ENCODE results near the gene MRPS27.

DNA sequence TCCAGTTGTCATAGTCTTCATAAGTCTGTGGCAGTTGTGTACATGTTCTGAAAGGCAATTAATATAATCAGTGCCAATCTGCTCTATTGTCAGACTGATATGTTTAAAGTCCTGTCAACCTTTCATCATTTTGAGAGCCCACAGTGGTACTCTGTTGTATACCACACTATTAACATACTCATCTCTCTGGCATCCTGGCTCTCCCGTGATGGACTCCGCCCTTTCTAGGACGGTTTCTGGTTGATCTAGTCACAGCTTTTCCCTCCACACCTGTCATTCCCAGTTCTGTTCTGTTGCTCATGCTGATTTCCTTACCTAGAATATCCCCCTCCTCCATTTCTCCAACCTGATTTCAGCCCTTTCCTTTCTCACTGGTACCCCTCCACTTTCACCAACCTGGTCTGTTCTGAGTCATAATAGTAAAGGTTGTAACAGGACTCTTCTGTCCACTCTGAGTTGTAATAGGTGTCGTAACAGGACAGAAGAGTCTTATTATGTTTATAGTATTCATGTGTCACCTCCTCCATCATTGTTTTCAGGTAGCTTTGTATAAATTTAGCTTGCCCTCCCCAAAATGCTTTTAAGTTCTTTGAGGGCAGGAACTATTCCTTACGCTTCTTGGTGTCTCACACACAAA, 4.3 kb upstream of the MRPS27 start:
- TF ChIP-seq, protein P1, sequence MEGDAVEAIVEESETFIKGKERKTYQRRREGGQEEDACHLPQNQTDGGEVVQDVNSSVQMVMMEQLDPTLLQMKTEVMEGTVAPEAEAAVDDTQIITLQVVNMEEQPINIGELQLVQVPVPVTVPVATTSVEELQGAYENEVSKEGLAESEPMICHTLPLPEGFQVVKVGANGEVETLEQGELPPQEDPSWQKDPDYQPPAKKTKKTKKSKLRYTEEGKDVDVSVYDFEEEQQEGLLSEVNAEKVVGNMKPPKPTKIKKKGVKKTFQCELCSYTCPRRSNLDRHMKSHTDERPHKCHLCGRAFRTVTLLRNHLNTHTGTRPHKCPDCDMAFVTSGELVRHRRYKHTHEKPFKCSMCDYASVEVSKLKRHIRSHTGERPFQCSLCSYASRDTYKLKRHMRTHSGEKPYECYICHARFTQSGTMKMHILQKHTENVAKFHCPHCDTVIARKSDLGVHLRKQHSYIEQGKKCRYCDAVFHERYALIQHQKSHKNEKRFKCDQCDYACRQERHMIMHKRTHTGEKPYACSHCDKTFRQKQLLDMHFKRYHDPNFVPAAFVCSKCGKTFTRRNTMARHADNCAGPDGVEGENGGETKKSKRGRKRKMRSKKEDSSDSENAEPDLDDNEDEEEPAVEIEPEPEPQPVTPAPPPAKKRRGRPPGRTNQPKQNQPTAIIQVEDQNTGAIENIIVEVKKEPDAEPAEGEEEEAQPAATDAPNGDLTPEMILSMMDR (IDR thresholded peaks at IDR 0.05), result no peak
- TF ChIP-seq ZFX (IDR thresholded peaks at IDR 0.05; ENCODE audit: borderline replicate concordance), result no peak

Measured in 22Rv1 (cell line).